HepG2 (cell line): ENCODE results near the gene AP3D1. TPM values are rescaled to one million over a fixed set of nuclear protein-coding genes. Genes with fewer than 3 reads are reported as not detected.

Source experiments
- DMAP1 ChIP-seq: IDR thresholded peaks from 2 replicates; pipeline ENCODE4 v1.6.1; 2016
- ELK4 ChIP-seq: sonication (generic); formaldehyde crosslinking; IDR thresholded peaks from 2 replicates; pipeline ENCODE4 v1.9.0; 2021; ENCODE audit warnings: missing genetic modification reagents, borderline replicate concordance
- GATAD1 ChIP-seq: IDR thresholded peaks from 2 replicates; pipeline ENCODE4 v1.6.1; 2016; ENCODE audit warnings: missing genetic modification reagents, missing compliant biosample characterization
- NR1H2 ChIP-seq: sonication (generic); formaldehyde crosslinking; IDR thresholded peaks from 2 replicates; pipeline ENCODE4 v1.8.1; 2022; ENCODE audit warnings: low read depth, missing genetic modification reagents, borderline replicate concordance
- PHF20 ChIP-seq: sonication (generic); formaldehyde crosslinking; IDR thresholded peaks from 2 replicates; pipeline ENCODE4 v1.5.0; 2020; ENCODE audit warnings: mild to moderate bottlenecking, missing genetic modification reagents
- RBFOX2 ChIP-seq: fragments of 200-400 bp; formaldehyde crosslinking; IDR thresholded peaks from 2 replicates; pipeline ENCODE4 v1.6.1; 2017; ENCODE audit warnings: low read depth, mild to moderate bottlenecking, low read length
- ZNF160 ChIP-seq: sonication (generic); formaldehyde crosslinking; IDR thresholded peaks from 2 replicates; pipeline ENCODE4 v1.8.0; 2022; ENCODE audit warnings: mild to moderate bottlenecking, inconsistent platforms, missing genetic modification reagents
- ZNF263 ChIP-seq: sonication (generic); formaldehyde crosslinking; IDR thresholded peaks from 2 replicates; pipeline ENCODE4 v1.4.0; 2020; ENCODE audit warnings: missing genetic modification reagents
- ZNF292 ChIP-seq: sonication (generic); formaldehyde crosslinking; IDR thresholded peaks from 2 replicates; pipeline ENCODE4 v1.8.1; 2022; ENCODE audit warnings: mild to moderate bottlenecking, low read depth, missing genetic modification reagents, borderline replicate concordance
- ZNF556 ChIP-seq: sonication (generic); formaldehyde crosslinking; IDR thresholded peaks from 2 replicates; pipeline ENCODE4 v1.4.0; 2020; ENCODE audit warnings: mild to moderate bottlenecking, missing genetic modification reagents, borderline replicate concordance
- ZNF589 ChIP-seq: sonication (generic); formaldehyde crosslinking; conservative IDR thresholded peaks from 2 replicates; pipeline ENCODE4 v1.8.0; 2022; ENCODE audit warnings: mild to moderate bottlenecking, moderate library complexity, missing genetic modification reagents
- ZNF672 ChIP-seq: sonication (generic); formaldehyde crosslinking; IDR thresholded peaks from 2 replicates; pipeline ENCODE4 v1.8.1; 2022; ENCODE audit warnings: missing genetic modification reagents
- ZNF703 ChIP-seq: sonication (generic); formaldehyde crosslinking; IDR thresholded peaks from 2 replicates; pipeline ENCODE4 v1.5.1; 2020; ENCODE audit warnings: missing genetic modification reagents, mild to moderate bottlenecking, moderate library complexity, borderline replicate concordance
- ZNF816 ChIP-seq: sonication (generic); formaldehyde crosslinking; IDR thresholded peaks from 2 replicates; pipeline ENCODE4 v1.8.0; 2022; ENCODE audit warnings: missing genetic modification reagents, mild to moderate bottlenecking, borderline replicate concordance
- polyA plus RNA-seq, 8 experiments: library from polyadenylated mRNA; depleted of rRNA in 3 of 8; stranded (reverse) in 7 of 8; unstranded in 1 of 8; fragments of >200 nt; fragmentation: Illumina TruSeq in 4 of 8; extraction: Trizol in 4 of 8; gene quantifications; 2 replicates each; pipeline versions ENCODE4 v1.2.1 to v1.2.3, GENCODE V29; 2011 to 2016; ENCODE audit warnings: low read depth in 4 of 8, missing spikeins in 1 of 8, mixed read lengths in 1 of 8; ENCODE audit not compliant: insufficient read depth in 1 of 8
- total RNA-seq, 5 experiments: library from RNA; depleted of rRNA; stranded (reverse); fragments of >200 nt; fragmentation: Illumina TruSeq; extraction: Trizol; gene quantifications; 2 replicates each; pipeline ENCODE4 v1.2.3, GENCODE V29; 2016; ENCODE audit warnings: low read depth in 1 of 5
- TF ChIP-seq, protein P1 (sequence below): sonication (generic); formaldehyde crosslinking; IDR thresholded peaks from 2 replicates; pipeline ENCODE4 v1.4.0; 2020; ENCODE audit warnings: mild to moderate bottlenecking, missing genetic modification reagents
- TF ChIP-seq, protein P2 (sequence below): sonication (generic); formaldehyde crosslinking; IDR thresholded peaks from 2 replicates; pipeline ENCODE4 v1.8.1; 2023; ENCODE audit warnings: mild to moderate bottlenecking, missing genetic modification reagents
- TF ChIP-seq, protein P3 (sequence below): sonication (generic); IDR thresholded peaks from 2 replicates; pipeline ENCODE4 v1.6.1; 2016; ENCODE audit warnings: low read depth, borderline replicate concordance
- TF ChIP-seq, protein P4 (sequence below): sonication (generic); formaldehyde crosslinking; IDR thresholded peaks from 2 replicates; pipeline ENCODE4 v1.4.0; 2020; ENCODE audit warnings: low read depth, mild to moderate bottlenecking, missing genetic modification reagents
- TF ChIP-seq, protein P5 (sequence below): sonication (generic); formaldehyde crosslinking; IDR thresholded peaks from 2 replicates; pipeline ENCODE4 v1.9.0; 2022; ENCODE audit warnings: missing genetic modification reagents, mild to moderate bottlenecking, borderline replicate concordance

Gene AP3D1
- total and polyA plus RNA-seq, 2 of the 13 experiments (the other 11 are each of a cell fraction or from before 2014, with no cell fraction given): 68.0 to 82.6 TPM

GRCh38 chr19:2168619-2169424 is 17.5 kb upstream of the AP3D1 start (continued):
- TF ChIP-seq ZNF816 (CRISPR knock-in tag): no peak
- TF ChIP-seq ZNF589 (CRISPR knock-in tag): peak; percentile 65
- TF ChIP-seq, protein P1, sequence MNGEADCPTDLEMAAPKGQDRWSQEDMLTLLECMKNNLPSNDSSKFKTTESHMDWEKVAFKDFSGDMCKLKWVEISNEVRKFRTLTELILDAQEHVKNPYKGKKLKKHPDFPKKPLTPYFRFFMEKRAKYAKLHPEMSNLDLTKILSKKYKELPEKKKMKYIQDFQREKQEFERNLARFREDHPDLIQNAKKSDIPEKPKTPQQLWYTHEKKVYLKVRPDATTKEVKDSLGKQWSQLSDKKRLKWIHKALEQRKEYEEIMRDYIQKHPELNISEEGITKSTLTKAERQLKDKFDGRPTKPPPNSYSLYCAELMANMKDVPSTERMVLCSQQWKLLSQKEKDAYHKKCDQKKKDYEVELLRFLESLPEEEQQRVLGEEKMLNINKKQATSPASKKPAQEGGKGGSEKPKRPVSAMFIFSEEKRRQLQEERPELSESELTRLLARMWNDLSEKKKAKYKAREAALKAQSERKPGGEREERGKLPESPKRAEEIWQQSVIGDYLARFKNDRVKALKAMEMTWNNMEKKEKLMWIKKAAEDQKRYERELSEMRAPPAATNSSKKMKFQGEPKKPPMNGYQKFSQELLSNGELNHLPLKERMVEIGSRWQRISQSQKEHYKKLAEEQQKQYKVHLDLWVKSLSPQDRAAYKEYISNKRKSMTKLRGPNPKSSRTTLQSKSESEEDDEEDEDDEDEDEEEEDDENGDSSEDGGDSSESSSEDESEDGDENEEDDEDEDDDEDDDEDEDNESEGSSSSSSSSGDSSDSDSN (CRISPR knock-in tag): peak; percentile 95
- TF ChIP-seq, protein P2, sequence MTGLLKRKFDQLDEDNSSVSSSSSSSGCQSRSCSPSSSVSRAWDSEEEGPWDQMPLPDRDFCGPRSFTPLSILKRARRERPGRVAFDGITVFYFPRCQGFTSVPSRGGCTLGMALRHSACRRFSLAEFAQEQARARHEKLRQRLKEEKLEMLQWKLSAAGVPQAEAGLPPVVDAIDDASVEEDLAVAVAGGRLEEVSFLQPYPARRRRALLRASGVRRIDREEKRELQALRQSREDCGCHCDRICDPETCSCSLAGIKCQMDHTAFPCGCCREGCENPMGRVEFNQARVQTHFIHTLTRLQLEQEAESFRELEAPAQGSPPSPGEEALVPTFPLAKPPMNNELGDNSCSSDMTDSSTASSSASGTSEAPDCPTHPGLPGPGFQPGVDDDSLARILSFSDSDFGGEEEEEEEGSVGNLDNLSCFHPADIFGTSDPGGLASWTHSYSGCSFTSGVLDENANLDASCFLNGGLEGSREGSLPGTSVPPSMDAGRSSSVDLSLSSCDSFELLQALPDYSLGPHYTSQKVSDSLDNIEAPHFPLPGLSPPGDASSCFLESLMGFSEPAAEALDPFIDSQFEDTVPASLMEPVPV (CRISPR knock-in tag): no peak
- TF ChIP-seq ZNF672 (CRISPR knock-in tag): no peak
- TF ChIP-seq, protein P3, sequence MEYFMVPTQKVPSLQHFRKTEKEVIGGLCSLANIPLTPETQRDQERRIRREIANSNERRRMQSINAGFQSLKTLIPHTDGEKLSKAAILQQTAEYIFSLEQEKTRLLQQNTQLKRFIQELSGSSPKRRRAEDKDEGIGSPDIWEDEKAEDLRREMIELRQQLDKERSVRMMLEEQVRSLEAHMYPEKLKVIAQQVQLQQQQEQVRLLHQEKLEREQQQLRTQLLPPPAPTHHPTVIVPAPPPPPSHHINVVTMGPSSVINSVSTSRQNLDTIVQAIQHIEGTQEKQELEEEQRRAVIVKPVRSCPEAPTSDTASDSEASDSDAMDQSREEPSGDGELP: peak; percentile 61; the same call in 1 of the 2 replicates
- peak; percentile 78; the same call in 1 of the 2 replicates for TF ChIP-seq ZNF292 (CRISPR knock-in tag)
- TF ChIP-seq, protein P4, sequence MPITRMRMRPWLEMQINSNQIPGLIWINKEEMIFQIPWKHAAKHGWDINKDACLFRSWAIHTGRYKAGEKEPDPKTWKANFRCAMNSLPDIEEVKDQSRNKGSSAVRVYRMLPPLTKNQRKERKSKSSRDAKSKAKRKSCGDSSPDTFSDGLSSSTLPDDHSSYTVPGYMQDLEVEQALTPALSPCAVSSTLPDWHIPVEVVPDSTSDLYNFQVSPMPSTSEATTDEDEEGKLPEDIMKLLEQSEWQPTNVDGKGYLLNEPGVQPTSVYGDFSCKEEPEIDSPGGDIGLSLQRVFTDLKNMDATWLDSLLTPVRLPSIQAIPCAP: no peak
- TF ChIP-seq DMAP1 (CRISPR knock-in tag): peak; percentile 67; the same call in 1 of the 2 replicates
- peak; percentile 59; the same call in 1 of the 2 replicates for TF ChIP-seq RBFOX2
- TF ChIP-seq ZNF160 (CRISPR knock-in tag): no peak
- TF ChIP-seq ELK4 (CRISPR knock-in tag): no peak
- TF ChIP-seq NR1H2 (CRISPR knock-in tag): no peak
- TF ChIP-seq, protein P5, sequence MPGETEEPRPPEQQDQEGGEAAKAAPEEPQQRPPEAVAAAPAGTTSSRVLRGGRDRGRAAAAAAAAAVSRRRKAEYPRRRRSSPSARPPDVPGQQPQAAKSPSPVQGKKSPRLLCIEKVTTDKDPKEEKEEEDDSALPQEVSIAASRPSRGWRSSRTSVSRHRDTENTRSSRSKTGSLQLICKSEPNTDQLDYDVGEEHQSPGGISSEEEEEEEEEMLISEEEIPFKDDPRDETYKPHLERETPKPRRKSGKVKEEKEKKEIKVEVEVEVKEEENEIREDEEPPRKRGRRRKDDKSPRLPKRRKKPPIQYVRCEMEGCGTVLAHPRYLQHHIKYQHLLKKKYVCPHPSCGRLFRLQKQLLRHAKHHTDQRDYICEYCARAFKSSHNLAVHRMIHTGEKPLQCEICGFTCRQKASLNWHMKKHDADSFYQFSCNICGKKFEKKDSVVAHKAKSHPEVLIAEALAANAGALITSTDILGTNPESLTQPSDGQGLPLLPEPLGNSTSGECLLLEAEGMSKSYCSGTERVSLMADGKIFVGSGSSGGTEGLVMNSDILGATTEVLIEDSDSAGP (CRISPR knock-in tag): peak; percentile 68; the same call in 1 of the 2 replicates
- peak; percentile 70 for TF ChIP-seq GATAD1 (CRISPR knock-in tag)
- TF ChIP-seq ZNF703: no peak
- peak; percentile 64; the same call in 1 of the 2 replicates for TF ChIP-seq ZNF263 (CRISPR knock-in tag)
- TF ChIP-seq ZNF556 (CRISPR knock-in tag): peak; percentile 78; the same call in 1 of the 2 replicates
- peak; percentile 35; the same call in 1 of the 2 replicates for TF ChIP-seq PHF20 (CRISPR knock-in tag)
